ENCODE measurements around the gene DOC2B. TPM values are rescaled to one million over a fixed set of nuclear protein-coding genes. Genes with fewer than 3 reads are reported as not detected.
"Not testable (repeated sequence)": the region's sequence is repeated elsewhere in the genome, so short reads cannot be mapped to it uniquely, and the experiment has no call there.

DOC2B gene
- total RNA-seq, 1 donor from 2014 or later: 0.34 TPM

- no peaks in the 10 kb centered on the region for H3K36me3 Mint-ChIP-seq
- Histone ChIP-seq H3K27me3 (no peaks in the 10 kb centered on the region), H3K27ac (no peak overlapping the region), H3K79me2 (ENCODE audit: low read depth) (no peaks in the 10 kb centered on the region), H3K36me3 (no peaks in the 10 kb centered on the region), H3F3A (ENCODE audit: low read depth) (no peaks in the 10 kb centered on the region), H3K4me3 (no peak overlapping the region), H4K20me1 (ENCODE audit: low read depth) (no peaks in the 10 kb centered on the region), H3K4me2 (no peak overlapping the region), H2AFZ (replicated peaks) (no peak overlapping the region), H3K9ac (no peak overlapping the region), H3K4me1 (peaks cover 7% of the 10 kb centered on the region), H3K9me3 (ENCODE audit: low read depth) (no peaks in the 10 kb centered on the region)
- H3K9me3 Mint-ChIP-seq: no peaks in the 10 kb centered on the region
- peaks cover 13% of the 10 kb centered on the region for H3K27me3 Mint-ChIP-seq (ENCODE audit: insufficient read depth, low read depth)
- no peak overlapping the region for H3K4me3 Mint-ChIP-seq
- H3K27ac Mint-ChIP-seq: peak overlapping the region; percentile 3
- TF ChIP-seq EZH2phosphoT487 (IDR thresholded peaks at IDR 0.05) (no peak), CTCF (IDR thresholded peaks at IDR 0.05) (no peak), EZH2 (IDR thresholded peaks at IDR 0.05) (no peak)
- peaks cover 16% of the 10 kb centered on the region for H3K4me1 Mint-ChIP-seq
- DNase-seq (ENCODE audit: low spot score): no peak
Measured at GRCh38 chr17:226108-227077, 44.9 kb upstream of the DOC2B start.

- TF ChIP-seq EZH2 (IDR thresholded peaks at IDR 0.05) (no peak), EZH2phosphoT487 (IDR thresholded peaks at IDR 0.05) (no peak), CTCF (IDR thresholded peaks at IDR 0.05) (no peak)
- H3K4me3 Mint-ChIP-seq: no peak overlapping the region
- peaks cover 16% of the 10 kb centered on the region for H3K4me1 Mint-ChIP-seq
- Histone ChIP-seq H3K4me2 (no peak overlapping the region), H3K79me2 (ENCODE audit: low read depth) (no peaks in the 10 kb centered on the region), H3K9ac (no peak overlapping the region), H3K27me3 (no peaks in the 10 kb centered on the region), H3K9me3 (ENCODE audit: low read depth) (no peaks in the 10 kb centered on the region), H3K4me1 (peaks cover 7% of the 10 kb centered on the region), H2AFZ (replicated peaks) (no peak overlapping the region), H3K4me3 (no peak overlapping the region), H3K27ac (no peak overlapping the region), H4K20me1 (ENCODE audit: low read depth) (no peaks in the 10 kb centered on the region), H3F3A (ENCODE audit: low read depth) (no peaks in the 10 kb centered on the region), H3K36me3 (no peaks in the 10 kb centered on the region)
- no peak for DNase-seq (ENCODE audit: low spot score)
- no peaks in the 10 kb centered on the region for H3K36me3 Mint-ChIP-seq
- H3K9me3 Mint-ChIP-seq: no peaks in the 10 kb centered on the region
- H3K27me3 Mint-ChIP-seq (ENCODE audit: insufficient read depth, low read depth): peaks cover 13% of the 10 kb centered on the region
- H3K27ac Mint-ChIP-seq: no peak overlapping the region
Measured at GRCh38 chr17:225551-225950, 44.1 kb upstream of the DOC2B start.

- H3K27me3 ChIP-seq; H3K4me1 ChIP-seq; H3K4me3 ChIP-seq; DNase-seq (ENCODE audit: low spot score); H4K20me1 ChIP-seq (ENCODE audit: low read depth); H3K9ac ChIP-seq; H3F3A ChIP-seq (ENCODE audit: low read depth); H3K27ac Mint-ChIP-seq; H3K9me3 ChIP-seq (ENCODE audit: low read depth); H3K9me3 Mint-ChIP-seq; H3K36me3 ChIP-seq; H2AFZ ChIP-seq (replicated peaks); H3K27ac ChIP-seq; H3K79me2 ChIP-seq (ENCODE audit: low read depth); H3K4me2 ChIP-seq; H3K36me3 Mint-ChIP-seq: not testable (repeated sequence)
- peaks cover 11% of the 10 kb centered on the region for H3K27me3 Mint-ChIP-seq (ENCODE audit: insufficient read depth, low read depth)
- H3K4me1 Mint-ChIP-seq: peaks cover 14% of the 10 kb centered on the region
- H3K4me3 Mint-ChIP-seq: peak overlapping the region; percentile 33
Measured at GRCh38 chr17:224576-224975, 43.1 kb upstream of the DOC2B start.

Data from neural progenitor cell (in vitro differentiated cells).